Fibroblast of skin of left biceps (primary cell): ENCODE results near the gene SRCIN1.
"Not testable (repeated sequence)": the region's sequence is repeated elsewhere in the genome, so short reads cannot be mapped to it uniquely, and the experiment has no call there.

ENCODE experiments used
- DNase-seq, 2 experiments: peaks; one replicate each; pipeline ENCODE4 v3.0.0-alpha.2; 2013; ENCODE audit warnings: low read depth in 2 of 2

SRCIN1 gene

GRCh38 chr17:38484242-38485145 is 121.3 kb downstream of the SRCIN1 start:
- DNase-seq, result peak in 1 of 2 experiments; percentile 20

GRCh38 chr17:38482700-38483043 is 123.1 kb downstream of the SRCIN1 start:
- not testable (repeated sequence) for DNase-seq

GRCh38 chr17:38482039-38482699 is 123.6 kb downstream of the SRCIN1 start:
- not testable (repeated sequence) for DNase-seq
